Colonic mucosa (tissue), 4 donors: ENCODE data around the gene GNLY. TPM values are rescaled to one million over a fixed set of nuclear protein-coding genes. Genes with fewer than 3 reads are reported as not detected.

Experiments used
- DNase-seq: peaks from one replicate; pipeline ENCODE4 v3.0.0-alpha.2; 2020
- H3K27ac ChIP-seq: fragments of 200-600 bp; one replicate; pipeline ENCODE4 v1.8.0; 2021
- H3K27me3 ChIP-seq: fragments of 200-600 bp; one replicate; pipeline ENCODE4 v1.8.0; 2021
- H3K36me3 ChIP-seq: fragments of 200-600 bp; one replicate; pipeline ENCODE4 v1.8.0; 2021
- H3K4me1 ChIP-seq: fragments of 200-600 bp; one replicate; pipeline ENCODE4 v1.8.0; 2021; ENCODE audit warnings: mild to moderate bottlenecking
- H3K4me3 ChIP-seq: fragments of 200-600 bp; one replicate; pipeline ENCODE4 v1.8.0; 2021
- H3K9ac ChIP-seq, 2 donors: one replicate each; pipeline ENCODE4 v1.7.0; 2013; ENCODE audit warnings: control low read depth in 2 of 2, low read depth in 2 of 2, low read length in 2 of 2
- H3K9me3 ChIP-seq: fragments of 200-600 bp; one replicate; pipeline ENCODE4 v1.8.0; 2021
- CTCF ChIP-seq: fragments of 200-600 bp; IDR thresholded peaks from one replicate; pipeline ENCODE4 v1.8.0; 2022; ENCODE audit warnings: antibody characterized with exemption, mild to moderate bottlenecking
- intact Hi-C: fragments of 100-400 bp; cut with DNase I; formaldehyde crosslinking; loops from one replicate; pipeline ENCODE4 v1.14.1; 2022
- total RNA-seq, 2 donors: library from RNA; stranded (reverse); fragmentation: NEBNext Ultra II Directional in 1 of 2; extraction: Animal tissue kit (Norgen Biotek cat#: 25700) in 1 of 2; gene quantifications; one replicate each; pipeline ENCODE4 v1.2.1, GENCODE V29; 2021
- donor health status: healthy.
- donor health status: DM: no; HTN: no; CAD: no.
- donor health status: DM: no; HTN: no; CAD: no.

Gene GNLY
- total RNA-seq, 2 donors from 2014 or later = 0.32 to 4.7 TPM

GRCh38 chr2:85678377-85678776 lies 15.8 kb upstream of the GNLY start:
- H3K9me3 ChIP-seq = no peaks in the 10 kb centered on the region
- no peaks in the 10 kb centered on the region for H3K4me1 ChIP-seq
- H3K36me3 ChIP-seq = no peaks in the 10 kb centered on the region
- H3K4me3 ChIP-seq = no peak overlapping the region
- intact Hi-C loops = no loop called here
- no peak for TF ChIP-seq CTCF
- no peak overlapping the region for H3K27ac ChIP-seq
- H3K27me3 ChIP-seq = no peaks in the 10 kb centered on the region
- no peak for DNase-seq
- no peak overlapping the region for H3K9ac ChIP-seq

GRCh38 chr2:85678794-85679672 lies 15.1 kb upstream of the GNLY start:
- DNase-seq = peak; percentile 89
- no peaks in the 10 kb centered on the region for H3K27me3 ChIP-seq
- H3K9me3 ChIP-seq = no peaks in the 10 kb centered on the region
- H3K9ac ChIP-seq = no peak overlapping the region
- no peak overlapping the region for H3K4me3 ChIP-seq
- no peak overlapping the region for H3K27ac ChIP-seq
- H3K4me1 ChIP-seq = no peaks in the 10 kb centered on the region
- intact Hi-C loops = loop anchor here (1.0 kb wide), 1 partner anchor 28 kb away; no protein-coding TSS in a partner anchor
- TF ChIP-seq CTCF = peak; percentile 98
- no peaks in the 10 kb centered on the region for H3K36me3 ChIP-seq

GRCh38 chr2:85680707-85681371 lies 13.3 kb upstream of the GNLY start:
- DNase-seq = no peak
- no peak overlapping the region for H3K27ac ChIP-seq
- no peak for TF ChIP-seq CTCF
- intact Hi-C loops = no loop called here
- no peaks in the 10 kb centered on the region for H3K27me3 ChIP-seq
- H3K9me3 ChIP-seq = no peaks in the 10 kb centered on the region
- H3K4me1 ChIP-seq = no peaks in the 10 kb centered on the region
- H3K4me3 ChIP-seq = no peak overlapping the region
- H3K36me3 ChIP-seq = no peaks in the 10 kb centered on the region
- no peak overlapping the region for H3K9ac ChIP-seq

- H3K4me3 ChIP-seq = no peak overlapping the region
- H3K9me3 ChIP-seq = no peaks in the 10 kb centered on the region
- H3K36me3 ChIP-seq = no peaks in the 10 kb centered on the region
- no peak for TF ChIP-seq CTCF
- H3K9ac ChIP-seq = no peak overlapping the region
- DNase-seq = no peak
- no peaks in the 10 kb centered on the region for H3K4me1 ChIP-seq
- no peak overlapping the region for H3K27ac ChIP-seq
- intact Hi-C loops = no loop called here
- H3K27me3 ChIP-seq = no peaks in the 10 kb centered on the region
Observed at GRCh38 chr2:85681372-85681763, 12.8 kb upstream of the GNLY start.

- no peak overlapping the region for H3K27ac ChIP-seq
- H3K36me3 ChIP-seq = no peaks in the 10 kb centered on the region
- no peak for TF ChIP-seq CTCF
- H3K9ac ChIP-seq = no peak overlapping the region
- intact Hi-C loops = no loop called here
- no peak overlapping the region for H3K4me3 ChIP-seq
- no peaks in the 10 kb centered on the region for H3K4me1 ChIP-seq
- H3K9me3 ChIP-seq = no peaks in the 10 kb centered on the region
- H3K27me3 ChIP-seq = no peaks in the 10 kb centered on the region
- DNase-seq = no peak
Observed at GRCh38 chr2:85681776-85682175, 12.4 kb upstream of the GNLY start.
